ENCODE measurements around the gene CPED1. TPM values are rescaled to one million over a fixed set of nuclear protein-coding genes. Genes with fewer than 3 reads are reported as not detected.

The CPED1 gene
- total RNA-seq, 1 donor from 2014 or later: 34.6 TPM

GRCh38 chr7:121082400-121083101, 94.0 kb downstream of the CPED1 start:
- no peak for ATAC-seq
- no peak for DNase-seq (ENCODE audit: low spot score)

GRCh38 chr7:121083138-121083789, 94.8 kb downstream of the CPED1 start:
- ATAC-seq (no peak), DNase-seq (ENCODE audit: low spot score) (no peak)

GRCh38 chr7:121083790-121084251, 95.3 kb downstream of the CPED1 start:
- DNase-seq (ENCODE audit: low spot score) (no peak), ATAC-seq (no peak)

GRCh38 chr7:121084256-121084655, 95.7 kb downstream of the CPED1 start:
- DNase-seq (ENCODE audit: low spot score): no peak

GRCh38 chr7:121084748-121085336, 96.3 kb downstream of the CPED1 start:
- ATAC-seq (peak; percentile 39), DNase-seq (ENCODE audit: low spot score) (no peak)

More at GRCh38 chr7:121084256-121084655, 95.7 kb downstream of the CPED1 start:
- no peak for ATAC-seq

GRCh38 chr7:121085922-121086321, 97.4 kb downstream of the CPED1 start:
- ATAC-seq: peak; percentile 47

GRCh38 chr7:121088870-121089269, 100.4 kb downstream of the CPED1 start:
- ATAC-seq (no peak), DNase-seq (ENCODE audit: low spot score) (no peak)

More at GRCh38 chr7:121085922-121086321, 97.4 kb downstream of the CPED1 start:
- DNase-seq (ENCODE audit: low spot score): no peak

GRCh38 chr7:121094829-121095228, 106.3 kb downstream of the CPED1 start:
- DNase-seq (ENCODE audit: low spot score) (no peak), ATAC-seq (no peak)

GRCh38 chr7:121097577-121097976, 109.1 kb downstream of the CPED1 start:
- ATAC-seq (no peak), DNase-seq (ENCODE audit: low spot score) (no peak)

GRCh38 chr7:121099572-121099971, 111.1 kb downstream of the CPED1 start:
- ATAC-seq: no peak

GRCh38 chr7:121101083-121101482, 112.6 kb downstream of the CPED1 start:
- no peak for DNase-seq (ENCODE audit: low spot score)
- ATAC-seq: no peak

More at GRCh38 chr7:121099572-121099971, 111.1 kb downstream of the CPED1 start:
- DNase-seq (ENCODE audit: low spot score): no peak

- DNase-seq (ENCODE audit: low spot score): no peak
- ATAC-seq: no peak
Observed at GRCh38 chr7:121101621-121102020, 113.1 kb downstream of the CPED1 start.

- DNase-seq (ENCODE audit: low spot score) (no peak), ATAC-seq (no peak)
Observed at GRCh38 chr7:121102619-121103018, 114.1 kb downstream of the CPED1 start.

GRCh38 chr7:121103086-121103485, 114.6 kb downstream of the CPED1 start:
- ATAC-seq (no peak), DNase-seq (ENCODE audit: low spot score) (no peak)

- no peak for ATAC-seq
- no peak for DNase-seq (ENCODE audit: low spot score)
Observed at GRCh38 chr7:121103579-121103978, 115.1 kb downstream of the CPED1 start.

- no peak for DNase-seq (ENCODE audit: low spot score)
Observed at GRCh38 chr7:121105262-121105661, 116.8 kb downstream of the CPED1 start.

GRCh38 chr7:121107923-121108498, 119.5 kb downstream of the CPED1 start:
- peak; percentile 93 for ATAC-seq
- no peak for DNase-seq (ENCODE audit: low spot score)

More at GRCh38 chr7:121105262-121105661, 116.8 kb downstream of the CPED1 start:
- ATAC-seq: no peak

- DNase-seq (ENCODE audit: low spot score) (no peak), ATAC-seq (no peak)
Observed at GRCh38 chr7:121109145-121109544, 120.6 kb downstream of the CPED1 start.

GRCh38 chr7:121113288-121113687, 124.8 kb downstream of the CPED1 start:
- ATAC-seq (no peak), DNase-seq (ENCODE audit: low spot score) (no peak)

GRCh38 chr7:121116396-121116795, 127.9 kb downstream of the CPED1 start:
- ATAC-seq: no peak

GRCh38 chr7:121119047-121119446, 130.5 kb downstream of the CPED1 start:
- DNase-seq (ENCODE audit: low spot score): no peak
- ATAC-seq: no peak

More at GRCh38 chr7:121116396-121116795, 127.9 kb downstream of the CPED1 start:
- no peak for DNase-seq (ENCODE audit: low spot score)

Measured in left lobe of liver (tissue), 2 donors.